Naive thymus-derived CD4-positive, alpha-beta T cell (primary cell): ENCODE measurements around the gene INPP5A. TPM values are rescaled to one million over a fixed set of nuclear protein-coding genes. Genes with fewer than 3 reads are reported as not detected.
"Not testable (repeated sequence)": the region's sequence is repeated elsewhere in the genome, so short reads cannot be mapped to it uniquely, and the experiment has no call there.

Experiments used
- ATAC-seq: fragments of 150-1000 bp; cut with Tn5 transposase; 2 replicates; pipeline ENCODE4 v1.10.0; 2021; ENCODE audit warnings: mild to moderate bottlenecking, moderate library complexity
- CTCF ChIA-PET: fragments of 350-600 bp; sonication (Branson Sonifier 250); formaldehyde crosslinking; loops from one replicate; lab custom pipeline; 2021; ENCODE audit warnings: antibody characterized with exemption; lab: Charles Lee
- POLR2A ChIA-PET: fragments of 350-600 bp; sonication (Branson Sonifier 250); formaldehyde crosslinking; loops from one replicate; lab custom pipeline; 2021; ENCODE audit warnings: antibody characterized with exemption, inconsistent platforms; lab: Charles Lee
- DNase-seq, 9 donors: peaks; one replicate each; pipeline versions ENCODE4 v3.0.0 to v3.0.0-alpha.2; 2020 to 2022; ENCODE audit warnings: mixed read lengths in 1 of 9
- H3K27ac ChIP-seq: one replicate; pipeline ENCODE4 v1.7.0; 2013; ENCODE audit warnings: mild to moderate bottlenecking, low read depth, low read length, moderate library complexity
- H3K27me3 ChIP-seq, 2 donors: one replicate each; pipeline ENCODE4 v1.7.0; 2013; ENCODE audit warnings: low read length in 2 of 2, mild to moderate bottlenecking in 2 of 2, moderate library complexity in 2 of 2; ENCODE audit not compliant: control insufficient read depth in 2 of 2, insufficient read depth in 2 of 2
- H3K36me3 ChIP-seq, 3 experiments: 1 replicate in 2 of 3; 2 replicates in 1 of 3; pipeline ENCODE4 v1.7.0; 2013; ENCODE audit warnings: low read length in 3 of 3, mild to moderate bottlenecking in 3 of 3, moderate library complexity in 1 of 3; ENCODE audit not compliant: insufficient read depth in 3 of 3, control insufficient read depth in 2 of 3
- H3K4me1 ChIP-seq, 2 donors: one replicate each; pipeline ENCODE4 v1.7.0; 2013; ENCODE audit warnings: low read length in 2 of 2, mild to moderate bottlenecking in 2 of 2, moderate library complexity in 1 of 2; ENCODE audit not compliant: control insufficient read depth in 2 of 2, insufficient read depth in 2 of 2
- H3K4me3 ChIP-seq: 2 replicates; pipeline ENCODE4 v1.7.0; 2013; ENCODE audit warnings: mild to moderate bottlenecking, low read length
- H3K9me3 ChIP-seq, 3 experiments: 1 replicate in 2 of 3; 2 replicates in 1 of 3; pipeline ENCODE4 v1.7.0; 2013; ENCODE audit warnings: low read length in 3 of 3; ENCODE audit not compliant: control insufficient read depth in 2 of 3
- H3K27ac Mint-ChIP-seq, 9 donors: one replicate each; pipeline ENCODE4 v1.8.0; 2020 to 2022; ENCODE audit warnings: mixed read lengths in 9 of 9, mild to moderate bottlenecking in 8 of 9, moderate library complexity in 5 of 9, inconsistent platforms in 2 of 9
- H3K27me3 Mint-ChIP-seq, 5 donors: one replicate each; pipeline ENCODE4 v1.8.0; 2021 to 2022; ENCODE audit warnings: mixed read lengths in 5 of 5, mild to moderate bottlenecking in 1 of 5
- H3K36me3 Mint-ChIP-seq, 5 donors: one replicate each; pipeline ENCODE4 v1.8.0; 2020 to 2022; ENCODE audit warnings: mixed read lengths in 5 of 5, mild to moderate bottlenecking in 3 of 5, inconsistent platforms in 1 of 5
- H3K4me1 Mint-ChIP-seq, 7 donors: one replicate each; pipeline ENCODE4 v1.8.0; 2020 to 2022; ENCODE audit warnings: mixed read lengths in 7 of 7, mild to moderate bottlenecking in 3 of 7, inconsistent platforms in 1 of 7
- H3K4me3 Mint-ChIP-seq, 10 donors: one replicate each; pipeline ENCODE4 v1.8.0; 2020 to 2022; ENCODE audit warnings: mild to moderate bottlenecking in 10 of 10, mixed read lengths in 10 of 10, moderate library complexity in 6 of 10, inconsistent platforms in 2 of 10
- H3K9me3 Mint-ChIP-seq, 11 donors: one replicate each; pipeline ENCODE4 v1.8.0; 2020 to 2022; ENCODE audit warnings: mixed read lengths in 11 of 11, mild to moderate bottlenecking in 4 of 11, inconsistent platforms in 1 of 11, moderate library complexity in 1 of 11
- intact Hi-C, 2 donors: fragments of 100-400 bp; cut with micrococcal nuclease; formaldehyde crosslinking; loops; one replicate each; pipeline ENCODE4 v1.15.1; 2023
- polyA plus RNA-seq, 2 donors: library from polyadenylated mRNA; unstranded; fragments of 300-500 nt; fragmentation: Illumina TruSeq; gene quantifications; one replicate each; pipeline ENCODE4 v1.2.3, GENCODE V29; 2021
- total RNA-seq, 6 experiments: library from RNA in 5 of 6; stranded (reverse) in 5 of 6; gene quantifications; 1 replicate in 5 of 6; 2 replicates in 1 of 6; pipeline ENCODE4 v1.2.3 and lab custom pipeline; 2021 to 2026

The INPP5A gene
- total and polyA plus RNA-seq, 7 experiments from 2014 or later: 0.97 to 30.7 (median 25.0) TPM

GRCh38 chr10:132679217-132679595 lies 141.6 kb downstream of the INPP5A start:
- H3K36me3 Mint-ChIP-seq: peaks cover 2 to 21% (median 7%) of the 10 kb centered on the region in 5 donors
- CTCF ChIA-PET: no interaction called here
- POLR2A ChIA-PET: no interaction called here
- peak overlapping the region in 2 of 9 donors; percentile 21 to 48 for H3K27ac Mint-ChIP-seq
- Histone ChIP-seq H3K27ac (no peak overlapping the region), H3K27me3 (no peaks in the 10 kb centered on the region), H3K36me3 (peaks cover 0 to 6% (median 0%) of the 10 kb centered on the region in 3 experiments), H3K9me3 (no peaks in the 10 kb centered on the region), H3K4me3 (no peak overlapping the region), H3K4me1 (peaks cover 0 to 4% of the 10 kb centered on the region in 2 donors)
- peaks cover 6 to 37% (median 27%) of the 10 kb centered on the region in 7 donors for H3K4me1 Mint-ChIP-seq
- peaks cover 0 to 3% (median 0%) of the 10 kb centered on the region in 11 donors for H3K9me3 Mint-ChIP-seq
- no peaks in the 10 kb centered on the region for H3K27me3 Mint-ChIP-seq
- ATAC-seq: no peak
- intact Hi-C loops: no loop called here
- DNase-seq: no peak
- H3K4me3 Mint-ChIP-seq: peak overlapping the region in 1 of 10 donors; percentile 32

- Histone ChIP-seq H3K27ac (no peak overlapping the region), H3K36me3 (peaks cover 0 to 6% (median 0%) of the 10 kb centered on the region in 3 experiments), H3K27me3 (no peaks in the 10 kb centered on the region), H3K9me3 (no peaks in the 10 kb centered on the region), H3K4me3 (no peak overlapping the region), H3K4me1 (peaks cover 2 to 8% of the 10 kb centered on the region in 2 donors)
- no peak for DNase-seq
- peak overlapping the region in 1 of 9 donors; percentile 54 for H3K27ac Mint-ChIP-seq
- ChIA-PET CTCF (no interaction called here), POLR2A (no interaction called here)
- H3K9me3 Mint-ChIP-seq: peaks cover 0 to 3% (median 0%) of the 10 kb centered on the region in 11 donors
- peaks cover 2 to 19% (median 7%) of the 10 kb centered on the region in 5 donors for H3K36me3 Mint-ChIP-seq
- no peak overlapping the region for H3K4me3 Mint-ChIP-seq
- H3K4me1 Mint-ChIP-seq: peaks cover 10 to 42% (median 32%) of the 10 kb centered on the region in 7 donors
- H3K27me3 Mint-ChIP-seq: no peaks in the 10 kb centered on the region
- no peak for ATAC-seq
- intact Hi-C loops: no loop called here
These were observed 142.1 kb downstream of the INPP5A start for GRCh38 chr10:132679640-132680039.

- POLR2A ChIA-PET, H3K27ac ChIP-seq: not testable (repeated sequence)
These were observed 143.2 kb downstream of the INPP5A start for GRCh38 chr10:132680741-132681140.

GRCh38 chr10:132681858-132682755 lies 144.5 kb downstream of the INPP5A start:
- peaks cover 0 to 3% (median 0%) of the 10 kb centered on the region in 11 donors for H3K9me3 Mint-ChIP-seq
- Histone ChIP-seq H3K4me1 (peaks cover 3 to 18% of the 10 kb centered on the region in 2 donors), H3K9me3 (no peaks in the 10 kb centered on the region), H3K27ac (no peak overlapping the region), H3K4me3 (no peak overlapping the region), H3K27me3 (no peaks in the 10 kb centered on the region), H3K36me3 (peaks cover 0 to 4% (median 0%) of the 10 kb centered on the region in 3 experiments)
- intact Hi-C loops: no loop called here
- DNase-seq: no peak
- peak overlapping the region in 2 of 9 donors; percentile 8 to 21 for H3K27ac Mint-ChIP-seq
- POLR2A ChIA-PET: no interaction called here
- H3K4me3 Mint-ChIP-seq: peak overlapping the region in 1 of 10 donors; percentile 13
- no peaks in the 10 kb centered on the region for H3K27me3 Mint-ChIP-seq
- H3K36me3 Mint-ChIP-seq: peaks cover 2 to 19% (median 7%) of the 10 kb centered on the region in 5 donors
- peaks cover 15 to 53% (median 40%) of the 10 kb centered on the region in 7 donors for H3K4me1 Mint-ChIP-seq
- ATAC-seq: no peak
- CTCF ChIA-PET: no interaction called here

More at GRCh38 chr10:132680741-132681140, 143.2 kb downstream of the INPP5A start:
- ATAC-seq, DNase-seq, H3K9me3 Mint-ChIP-seq, H3K4me3 ChIP-seq, H3K27me3 ChIP-seq, H3K27ac Mint-ChIP-seq, CTCF ChIA-PET, H3K36me3 ChIP-seq, H3K4me3 Mint-ChIP-seq, H3K27me3 Mint-ChIP-seq, H3K9me3 ChIP-seq, intact Hi-C loops: not testable (repeated sequence)
- peaks cover 3 to 18% of the 10 kb centered on the region in 2 donors for H3K4me1 ChIP-seq
- Mint-ChIP-seq H3K4me1 (peaks cover 15 to 50% (median 40%) of the 10 kb centered on the region in 7 donors), H3K36me3 (peaks cover 2 to 19% (median 7%) of the 10 kb centered on the region in 5 donors)

- intact Hi-C loops: no loop called here
- H3K36me3 Mint-ChIP-seq: peaks cover 3 to 12% (median 10%) of the 10 kb centered on the region in 5 donors
These were observed 146.7 kb downstream of the INPP5A start for GRCh38 chr10:132684164-132684891.

GRCh38 chr10:132685101-132685891 lies 147.7 kb downstream of the INPP5A start:
- ATAC-seq (peak; percentile 31), DNase-seq (no peak)
- intact Hi-C loops: no loop called here
- Mint-ChIP-seq H3K36me3 (peaks cover 3 to 12% (median 10%) of the 10 kb centered on the region in 5 donors), H3K27me3 (no peaks in the 10 kb centered on the region), H3K27ac (no peak overlapping the region), H3K4me3 (peak overlapping the region in 5 of 10 donors; percentile 4 to 36 (median 16)), H3K9me3 (peaks cover 0 to 4% (median 0%) of the 10 kb centered on the region in 11 donors), H3K4me1 (peaks cover 18 to 49% (median 35%) of the 10 kb centered on the region in 7 donors)
- CTCF ChIA-PET: no interaction called here
- peaks cover 3 to 18% of the 10 kb centered on the region in 2 donors for H3K4me1 ChIP-seq
- H3K9me3 ChIP-seq: no peaks in the 10 kb centered on the region
- H3K27me3 ChIP-seq: no peaks in the 10 kb centered on the region
- H3K36me3 ChIP-seq: peaks cover 0 to 2% (median 0%) of the 10 kb centered on the region in 3 experiments
- POLR2A ChIA-PET: no interaction called here
- H3K27ac ChIP-seq: no peak overlapping the region
- H3K4me3 ChIP-seq: no peak overlapping the region

More at GRCh38 chr10:132684164-132684891, 146.7 kb downstream of the INPP5A start:
- DNase-seq (peak in 6 of 9 donors; percentile 29 to 49 (median 31)), ATAC-seq (peak; percentile 78)
- Mint-ChIP-seq H3K27ac (peak overlapping the region in 8 of 9 donors; percentile 8 to 80 (median 53)), H3K9me3 (peaks cover 0 to 4% (median 0%) of the 10 kb centered on the region in 11 donors), H3K27me3 (no peaks in the 10 kb centered on the region), H3K4me1 (peaks cover 18 to 57% (median 43%) of the 10 kb centered on the region in 7 donors), H3K4me3 (peak overlapping the region in 9 of 10 donors; percentile 4 to 57 (median 30))
- Histone ChIP-seq H3K36me3 (no peaks in the 10 kb centered on the region), H3K4me3 (no peak overlapping the region), H3K27ac (peak overlapping the region; percentile 41), H3K4me1 (peaks cover 3 to 18% of the 10 kb centered on the region in 2 donors), H3K9me3 (no peaks in the 10 kb centered on the region), H3K27me3 (no peaks in the 10 kb centered on the region)
- ChIA-PET POLR2A (no interaction called here), CTCF (no interaction called here)
